Psoas muscle (tissue), 8 donors: ENCODE data around the gene HFE. TPM values are rescaled to one million over a fixed set of nuclear protein-coding genes. Genes with fewer than 3 reads are reported as not detected.

Experiments
- ATAC-seq, 4 donors: fragments of 200-7000 bp; cut with Tn5 transposase; one replicate each; pipeline ENCODE4 v1.9.1; 2020; ENCODE audit warnings: moderate library complexity in 3 of 4, mild to moderate bottlenecking in 2 of 4
- DNase-seq, 2 donors: peaks; one replicate each; pipeline ENCODE4 v3.0.0-alpha.2; 2020
- H3K27ac ChIP-seq: fragments of 200-600 bp; one replicate; pipeline ENCODE4 v1.8.0; 2022
- H3K27me3 ChIP-seq, 3 donors: fragments of 200-600 bp in 1 of 3; one replicate each; pipeline versions ENCODE4 v1.6.1 to v1.8.0; 2013 to 2022; ENCODE audit warnings: low read length in 2 of 3, mild to moderate bottlenecking in 2 of 3, moderate library complexity in 1 of 3; ENCODE audit not compliant: insufficient read depth in 3 of 3
- H3K36me3 ChIP-seq, 2 donors: fragments of 200-600 bp in 1 of 2; one replicate each; pipeline versions ENCODE4 v1.6.1 to v1.8.0; 2013 to 2022; ENCODE audit warnings: low read depth in 1 of 2, mild to moderate bottlenecking in 1 of 2, moderate library complexity in 1 of 2; ENCODE audit not compliant: insufficient read depth in 1 of 2
- H3K4me1 ChIP-seq: fragments of 200-600 bp; one replicate; pipeline ENCODE4 v1.8.0; 2022
- H3K4me3 ChIP-seq: fragments of 200-600 bp; one replicate; pipeline ENCODE4 v1.8.0; 2022; ENCODE audit warnings: mild to moderate bottlenecking
- H3K9me3 ChIP-seq: fragments of 200-600 bp; one replicate; pipeline ENCODE4 v1.8.0; 2022
- CTCF ChIP-seq: fragments of 200-600 bp; IDR thresholded peaks from one replicate; pipeline ENCODE4 v1.8.0; 2022; ENCODE audit warnings: antibody characterized with exemption
- WGBS, 3 donors: extraction: QIAGEN DNeasy Blood & Tissue Kit; methylation state at CpG; one replicate each; pipeline versions ENCODE4 v1.1.6 to v1.1.7; 2013; 5-methylcytosine and 5-hydroxymethylcytosine counted together
- intact Hi-C, 2 donors: fragments of 100-400 bp; cut with DNase I; formaldehyde crosslinking; loops; one replicate each; pipeline versions ENCODE4 v1.11.0 to v1.14.2; 2022
- polyA plus RNA-seq, 3 donors: library from polyadenylated mRNA; stranded (reverse); fragments of 200-250 nt; gene quantifications; one replicate each; pipeline ENCODE4 v1.2.3, GENCODE V29; 2013
- total RNA-seq, 4 donors: library from RNA; stranded (reverse); fragmentation: NEBNext Ultra II Directional in 2 of 4; extraction: Animal tissue kit (Norgen Biotek cat#: 25700) in 2 of 4; gene quantifications; one replicate each; pipeline versions ENCODE4 v1.2.1 to v1.2.4, GENCODE V29; 2021 to 2023
- donor health status: healthy with polysubstance abuse.
- donor health status: DM: no; HTN: no; CAD: no; lungs with moderate emphysema.
- donor health status: Bipolar disorder and iron deficiency.
- donor health status: healthy.
- donor health status: DM: yes; HTN: yes; CAD: no.
- donor health status: DM: no; HTN: no; CAD: no.
- donor health status: DM: no; HTN: no; CAD: no.
- donor health status: DM: yes; HTN: yes; CAD: no.

HFE gene
- total and polyA plus RNA-seq, 7 donors = 0.32 to 2.7 (median 1.2) TPM

- DNase-seq (peak; percentile 69 to 86), ATAC-seq (no peak)
- Histone ChIP-seq H3K27ac (peak overlapping the region; percentile 97), H3K4me3 (peak overlapping the region; percentile 87), H3K4me1 (peaks cover 23% of the 10 kb centered on the region), H3K9me3 (no peaks in the 10 kb centered on the region), H3K27me3 (no peaks in the 10 kb centered on the region), H3K36me3 (peaks cover 3 to 16% of the 10 kb centered on the region in 2 donors)
- no peak for TF ChIP-seq CTCF
- WGBS, 3 donors = 0 to 1% (median 1%) methylated on average over 16 of the region's 16 CpGs
- intact Hi-C loops = loop anchor here (1.0 to 2.0 kb wide), 2 partner anchors 33 to 34 kb away; a partner anchor contains a TSS
Measured at GRCh38 chr6:26123675-26123946, 36.4 kb downstream of the HFE start.

GRCh38 chr6:26123947-26124780 is 36.9 kb downstream of the HFE start:
- DNase-seq = peak; percentile 59 to 84
- peaks cover 28% of the 10 kb centered on the region for H3K4me1 ChIP-seq
- peak; percentile 88 to 89 (median 89) for ATAC-seq
- no peaks in the 10 kb centered on the region for H3K27me3 ChIP-seq
- intact Hi-C loops = loop anchor here (1.0 to 2.0 kb wide), 3 partner anchors 33 to 161 kb away; a partner anchor contains a TSS
- no peak for TF ChIP-seq CTCF
- no peaks in the 10 kb centered on the region for H3K9me3 ChIP-seq
- 0% methylated on average over 45 of the region's 45 CpGs for WGBS, 3 donors
- peaks cover 3 to 22% of the 10 kb centered on the region in 2 donors for H3K36me3 ChIP-seq
- peak overlapping the region; percentile 97 for H3K27ac ChIP-seq
- H3K4me3 ChIP-seq = peak overlapping the region; percentile 87

DNA sequence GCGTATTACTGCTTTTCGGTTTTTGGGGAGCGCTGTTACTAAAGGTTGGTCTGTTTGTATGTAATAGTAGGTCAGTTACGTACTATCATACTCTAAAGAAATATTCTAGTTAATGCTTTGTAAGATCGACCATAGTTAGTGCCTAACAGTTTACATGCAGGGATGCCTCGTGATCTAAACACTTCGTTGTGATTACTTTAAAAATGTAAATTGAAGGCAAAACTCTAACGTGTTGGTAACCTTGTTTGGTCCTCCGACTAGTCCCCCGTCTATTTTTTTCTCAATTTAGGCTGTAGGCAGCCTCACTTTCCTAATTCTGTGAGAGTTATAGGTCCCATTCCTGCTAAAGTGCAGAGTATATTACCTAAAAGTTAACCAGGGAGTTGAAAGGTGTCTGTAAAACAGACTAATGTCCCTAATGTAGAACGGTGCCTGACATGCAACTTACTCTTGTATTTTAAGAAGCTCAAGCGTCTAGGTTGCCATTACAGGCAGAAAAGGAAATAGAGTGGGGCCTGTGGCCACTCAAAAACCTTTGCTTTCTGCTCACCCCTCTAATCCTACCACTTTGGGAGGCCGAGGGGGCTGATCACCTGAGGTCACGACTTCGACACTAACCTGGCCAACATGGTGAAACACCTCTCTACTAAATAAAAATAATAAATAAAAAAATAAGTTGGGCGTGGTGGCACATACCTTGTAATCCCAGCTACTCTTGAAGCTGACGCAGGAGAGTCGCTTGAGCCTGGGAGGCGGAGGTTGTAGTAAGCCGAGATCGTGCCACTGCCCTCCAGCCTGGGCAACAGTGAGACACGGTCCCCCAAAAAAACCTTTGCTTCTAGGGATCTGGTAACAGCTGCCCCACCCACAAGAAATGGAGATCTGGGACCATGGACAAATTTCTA is 37.8 kb downstream of the HFE start:
- intact Hi-C loops = loop anchor here in 1 of 2 donors (2.0 kb wide), 1 partner anchor 160 kb away; a partner anchor contains a TSS
- peaks cover 37% of the 10 kb centered on the region for H3K4me1 ChIP-seq
- WGBS, 3 donors = 0 to 1% (median 0%) methylated on average over 22 of the region's 22 CpGs

More for the DNA sequence above, 37.8 kb downstream of the HFE start:
- ATAC-seq (no peak), DNase-seq (no peak)
- peak overlapping the region; percentile 97 for H3K27ac ChIP-seq
- no peak for TF ChIP-seq CTCF
- H3K36me3 ChIP-seq = peaks cover 5 to 30% of the 10 kb centered on the region in 2 donors
- H3K27me3 ChIP-seq = no peaks in the 10 kb centered on the region
- no peaks in the 10 kb centered on the region for H3K9me3 ChIP-seq
- H3K4me3 ChIP-seq = peak overlapping the region; percentile 87
